GM21737 (cell line): ENCODE data around the gene CAPN2.
"Not testable (repeated sequence)": the region's sequence is repeated elsewhere in the genome, so short reads cannot be mapped to it uniquely, and the experiment has no call there.

ENCODE experiments used
- ATAC-seq: cut with Tn5 transposase; IDR thresholded peaks from one replicate; pipeline ENCODE4 v1.9.1; 2021; ENCODE audit warnings: mild to moderate bottlenecking, moderate library complexity; ENCODE audit not compliant: unreplicated experiment

The CAPN2 gene

GRCh38 chr1:223784541-223784940 lies 72.2 kb downstream of the CAPN2 start:
- ATAC-seq, result no peak

DNA sequence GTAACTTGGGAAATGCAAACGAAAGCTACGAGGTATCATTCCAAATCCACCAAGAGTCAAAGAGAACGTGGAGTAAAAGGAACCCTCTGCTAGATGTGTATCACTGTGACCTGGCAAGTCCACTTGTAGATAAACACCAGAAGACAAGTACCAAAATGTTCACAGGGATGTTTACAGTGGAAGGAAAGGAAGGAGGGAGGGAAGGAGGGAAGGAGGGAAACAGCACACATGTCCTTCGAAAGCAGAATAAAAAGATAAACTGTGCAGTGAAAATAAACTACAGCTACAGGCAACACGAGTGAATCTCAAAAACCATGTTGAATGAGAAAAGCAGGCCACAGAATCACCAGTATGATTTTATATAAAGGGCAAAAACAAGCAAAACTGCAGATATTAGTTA lies 73.5 kb downstream of the CAPN2 start:
- ATAC-seq, result no peak

GRCh38 chr1:223788746-223789415 lies 76.5 kb downstream of the CAPN2 start:
- ATAC-seq, result no peak

DNA sequence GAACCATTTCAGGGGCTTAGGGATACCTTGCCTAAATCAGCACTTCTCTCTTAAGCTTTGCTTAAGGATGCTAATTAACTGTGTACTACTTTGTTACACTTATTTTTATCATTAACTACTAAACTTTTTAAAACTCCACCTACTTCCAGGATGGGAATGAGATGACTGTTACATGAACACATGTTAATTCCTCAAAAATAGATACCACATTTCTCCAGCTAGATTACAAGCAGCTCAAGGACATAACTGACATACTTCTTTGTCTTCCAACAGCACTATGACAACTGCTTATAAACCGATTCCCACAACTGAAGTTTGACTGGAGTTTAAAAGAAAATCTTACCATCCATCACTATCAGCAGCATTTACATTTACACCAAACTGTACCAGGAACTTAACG lies 79.7 kb downstream of the CAPN2 start:
- no peak for ATAC-seq

DNA sequence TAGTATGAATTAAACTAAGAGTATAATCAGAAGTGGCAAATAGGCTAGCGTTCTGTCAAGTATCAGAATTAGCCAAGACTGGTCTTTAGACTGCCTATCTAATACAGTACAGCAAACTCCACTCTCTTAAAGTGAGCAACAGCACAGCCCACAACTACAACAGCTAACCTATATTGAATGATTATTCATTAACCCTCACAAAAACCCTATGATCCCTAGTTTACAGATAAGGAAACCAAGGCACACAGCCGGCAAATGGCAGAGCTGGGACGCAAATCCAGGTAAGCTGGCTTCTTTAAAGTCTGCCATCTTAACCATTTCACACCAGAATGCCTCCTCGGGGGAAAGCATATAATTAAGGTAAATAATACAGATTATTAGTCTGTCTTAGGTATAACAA lies 81.4 kb downstream of the CAPN2 start:
- no peak for ATAC-seq

DNA sequence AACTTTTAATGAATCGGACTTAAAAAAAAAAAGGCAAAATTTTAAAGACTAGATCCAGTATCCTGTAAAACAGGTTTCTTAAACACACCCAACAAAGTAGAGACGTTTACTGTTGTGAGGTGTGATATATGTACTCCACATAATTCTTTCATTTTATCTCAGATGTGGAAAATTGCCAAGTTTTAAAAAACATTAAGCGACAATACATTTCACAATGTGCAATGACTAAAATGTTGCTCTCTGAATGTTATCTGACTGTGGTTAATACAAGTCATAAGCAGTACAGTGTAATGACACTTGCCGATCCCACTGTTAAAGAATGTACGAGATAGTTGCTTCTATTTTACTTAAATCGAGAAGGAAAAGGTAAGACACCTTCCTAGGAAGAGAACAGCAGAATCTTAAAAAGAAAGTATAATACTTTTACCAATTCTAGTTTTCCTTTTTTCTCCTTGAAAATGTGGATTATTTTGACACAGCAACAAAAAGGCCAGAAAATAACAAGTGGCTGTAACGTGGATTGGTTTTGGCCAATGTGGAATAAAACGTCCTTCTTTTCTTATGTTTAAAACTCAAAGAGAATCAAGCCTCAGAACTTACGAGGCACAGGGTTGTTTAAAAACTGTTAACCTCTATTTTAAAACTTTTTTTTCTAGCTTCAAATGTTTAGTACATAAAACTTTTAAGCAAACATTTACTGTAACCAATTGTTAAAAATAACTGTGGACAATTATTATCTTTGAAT lies 82.0 kb downstream of the CAPN2 start:
- no peak for ATAC-seq

GRCh38 chr1:223796210-223796609 lies 83.9 kb downstream of the CAPN2 start:
- no peak for ATAC-seq

DNA sequence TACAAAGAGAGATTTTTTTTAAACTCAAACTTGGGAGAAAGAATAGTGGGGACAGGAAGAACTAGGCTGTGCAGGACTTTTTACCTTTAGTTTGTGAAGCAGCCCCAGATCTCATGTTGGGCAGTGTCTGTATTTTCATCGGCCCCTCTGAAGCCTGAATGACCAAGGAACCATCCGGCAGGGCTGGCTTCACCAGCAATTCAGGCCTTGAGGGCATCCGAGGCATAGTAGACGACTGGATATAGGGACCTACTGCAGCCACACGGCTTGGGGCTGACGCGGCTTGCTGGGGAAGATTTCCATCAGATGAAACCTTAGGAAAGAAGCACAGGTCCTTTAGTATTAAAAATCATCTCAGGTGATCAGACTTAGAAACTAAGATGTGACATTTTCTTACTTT lies 89.7 kb downstream of the CAPN2 start:
- ATAC-seq, result no peak

DNA sequence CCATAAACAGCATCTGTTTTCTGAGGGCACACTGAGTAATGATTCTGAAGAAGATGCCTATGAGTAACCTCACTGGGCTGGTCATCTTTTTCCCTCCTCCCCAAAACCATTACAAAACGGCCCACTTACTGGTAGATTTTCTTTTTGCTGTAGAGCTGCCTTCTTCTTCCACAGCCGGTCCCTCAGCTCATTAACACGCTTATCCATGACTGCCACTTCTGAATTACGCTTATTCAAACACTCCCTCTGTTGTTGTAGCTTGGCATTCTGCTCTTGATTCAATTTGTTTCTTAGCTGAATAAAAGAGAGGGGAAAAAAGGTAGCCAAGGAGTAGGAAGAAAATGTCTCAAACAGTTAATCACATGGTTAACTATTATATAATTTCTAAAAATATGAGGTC lies 90.3 kb downstream of the CAPN2 start:
- no peak for ATAC-seq

- ATAC-seq, result no peak
Observed at GRCh38 chr1:223803211-223803610, 90.9 kb downstream of the CAPN2 start.

DNA sequence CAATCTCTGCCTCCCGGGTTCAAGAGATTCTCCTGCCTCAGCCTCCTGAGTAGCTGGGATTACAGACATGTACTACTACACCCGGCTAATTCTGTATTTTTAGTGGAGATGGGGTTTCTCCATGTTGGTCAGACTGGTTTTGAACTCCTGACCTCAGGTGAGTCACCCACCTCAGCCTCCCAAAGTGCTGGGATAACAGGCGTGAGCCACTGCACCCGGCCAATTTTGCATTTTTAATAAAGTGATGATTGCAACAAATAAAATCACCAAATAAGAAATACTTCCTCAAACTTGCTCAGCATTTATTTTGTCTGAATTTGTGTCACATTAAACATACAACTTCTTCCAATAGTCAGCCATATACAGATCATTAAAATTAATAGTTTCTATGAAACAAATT lies 97.6 kb downstream of the CAPN2 start:
- not testable (repeated sequence) for ATAC-seq

DNA sequence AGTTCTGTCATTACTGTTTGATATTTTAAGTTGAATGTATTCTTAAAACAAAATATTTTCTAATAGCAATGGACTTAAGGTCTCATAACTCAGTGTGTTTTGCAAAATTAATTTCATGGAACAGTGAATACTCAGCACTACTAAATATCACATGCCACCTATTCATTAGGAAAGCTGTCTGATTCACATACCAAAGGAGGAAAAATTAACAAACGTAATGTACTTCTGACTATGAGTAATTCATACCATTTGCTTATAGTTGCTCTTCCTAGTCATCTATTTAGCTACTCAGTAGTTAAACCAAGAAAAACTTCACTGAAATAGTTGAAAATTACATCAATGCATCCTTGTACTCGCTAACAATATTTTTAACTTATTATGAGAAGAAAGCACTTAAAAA lies 98.2 kb downstream of the CAPN2 start:
- no peak for ATAC-seq

- ATAC-seq, result no peak
Observed at GRCh38 chr1:223811634-223812101, 99.3 kb downstream of the CAPN2 start.

- no peak for ATAC-seq
Observed at GRCh38 chr1:223813645-223814044, 101.3 kb downstream of the CAPN2 start.

DNA sequence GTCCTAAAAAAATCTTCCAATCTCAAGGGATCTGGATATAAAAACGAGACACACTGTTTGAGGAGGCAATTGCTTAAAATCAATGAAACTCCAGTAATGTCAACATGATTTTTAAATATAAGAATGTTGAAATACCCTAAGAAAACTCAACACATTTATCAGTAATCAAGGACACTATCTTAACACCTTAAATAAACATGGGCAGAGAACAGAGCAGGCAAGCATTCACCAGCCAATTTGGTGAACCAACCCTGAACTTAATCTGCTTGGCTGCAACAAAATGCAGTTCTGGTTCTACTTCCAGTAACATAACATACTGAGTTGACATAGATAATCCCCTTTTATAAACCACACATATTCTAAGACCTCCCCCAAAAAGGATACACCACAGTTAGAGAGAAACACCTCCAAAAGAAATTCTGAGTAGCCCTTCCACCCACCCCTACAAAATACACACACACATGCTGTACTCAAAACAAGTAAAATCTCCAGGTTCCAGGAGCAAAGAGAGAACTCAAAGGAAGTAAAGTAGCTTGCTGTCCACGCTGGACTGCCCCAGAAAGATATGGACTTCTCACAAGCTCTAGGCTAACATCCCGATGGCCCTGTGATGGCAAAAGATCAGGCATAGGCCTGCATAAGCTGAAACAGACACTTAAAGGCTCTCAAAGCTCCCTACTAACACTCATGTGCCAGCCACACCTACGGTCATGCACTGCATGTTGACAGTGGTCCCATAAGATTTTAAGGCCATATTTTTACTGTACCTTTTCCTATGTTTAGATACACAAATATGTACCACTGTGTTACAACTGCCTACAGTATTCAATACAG lies 102.9 kb downstream of the CAPN2 start:
- ATAC-seq, result no peak

DNA sequence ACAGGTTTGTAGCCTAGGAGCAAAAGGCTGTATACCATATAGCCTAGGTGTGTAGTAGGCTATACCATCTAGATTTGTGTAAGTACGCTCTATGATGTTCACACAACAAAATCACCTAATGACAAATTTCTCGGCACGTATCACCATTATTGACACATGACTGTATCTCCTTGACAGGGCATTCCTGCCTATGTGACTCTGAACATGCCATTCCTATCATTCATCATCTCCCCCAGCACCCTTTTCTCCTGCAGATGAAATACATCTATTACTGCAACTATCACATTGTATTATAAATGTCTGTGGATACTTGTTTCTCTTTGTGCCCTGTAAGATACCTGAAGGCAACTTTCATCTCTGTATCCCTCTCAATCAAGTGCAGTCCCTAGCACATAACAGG lies 103.5 kb downstream of the CAPN2 start:
- ATAC-seq, result no peak

DNA sequence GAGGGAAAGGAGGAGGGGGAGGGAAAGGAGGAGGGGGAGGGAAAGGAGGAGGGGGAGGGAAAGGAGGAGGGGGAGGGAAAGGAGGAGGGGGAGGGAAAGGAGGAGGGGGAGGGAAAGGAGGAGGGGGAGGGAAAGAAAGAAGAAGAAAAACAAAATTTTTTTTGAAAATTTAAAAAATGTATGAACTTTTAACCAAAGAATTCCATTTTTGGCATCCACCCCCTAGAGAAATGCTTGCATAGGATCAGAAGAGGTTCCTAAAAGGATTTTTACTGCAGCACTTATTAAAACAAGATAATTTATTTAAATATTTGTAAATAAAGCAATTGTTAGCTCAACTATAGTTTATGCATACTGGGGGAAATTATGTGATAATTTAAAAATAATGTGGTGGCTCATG lies 104.9 kb downstream of the CAPN2 start:
- ATAC-seq, result not testable (repeated sequence)

GRCh38 chr1:223819730-223820514 lies 107.6 kb downstream of the CAPN2 start:
- no peak for ATAC-seq

DNA sequence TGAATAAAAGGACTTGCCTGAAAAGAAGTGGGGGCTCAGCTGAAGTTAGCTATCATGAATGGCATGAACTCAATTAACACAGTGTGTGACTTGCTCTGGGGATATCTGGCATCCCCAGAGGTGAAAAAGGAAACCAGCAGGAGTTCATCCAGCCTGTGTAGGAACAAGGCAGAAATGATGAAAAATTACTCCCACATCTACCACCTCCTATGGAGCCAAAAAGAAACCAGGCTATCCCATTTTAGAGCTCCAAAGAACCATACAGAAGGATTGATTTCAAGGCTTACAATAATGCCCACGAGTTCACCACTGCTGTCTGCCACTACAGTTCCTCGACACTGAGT lies 108.1 kb downstream of the CAPN2 start:
- ATAC-seq, result no peak

DNA sequence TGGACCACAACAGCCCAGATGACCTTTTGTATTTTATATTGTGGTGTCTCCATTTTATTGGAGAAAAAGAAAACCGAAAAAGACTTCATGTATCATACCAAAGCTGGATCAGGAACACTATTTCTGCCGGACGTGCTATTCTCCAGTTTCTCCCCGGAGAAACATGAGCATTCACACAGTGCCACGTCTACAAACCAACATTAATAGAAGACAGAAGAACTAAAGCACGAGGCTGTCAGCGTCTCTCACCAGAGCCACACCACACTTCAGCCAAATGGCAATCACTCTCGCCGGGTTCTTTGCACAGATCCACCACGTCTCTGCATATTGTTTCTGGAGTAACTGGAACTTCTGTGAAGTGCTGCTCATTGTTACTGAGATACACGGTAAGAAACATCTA lies 108.6 kb downstream of the CAPN2 start:
- no peak for ATAC-seq

GRCh38 chr1:223824287-223824686 lies 111.9 kb downstream of the CAPN2 start:
- no peak for ATAC-seq
